ENCODE results near the gene TRIM71. TPM values are rescaled to one million over a fixed set of nuclear protein-coding genes. Genes with fewer than 3 reads are reported as not detected.
A peak's percentile ranks its signal among the peaks of the same experiment; 100 is the strongest.
"Not testable (repeated sequence)": the region's sequence is repeated elsewhere in the genome, so short reads cannot be mapped to it uniquely, and the experiment has no call there.

Gene TRIM71
- total and polyA plus RNA-seq, 8 donors, result under 0.01 to 2.8 (median 0.12) TPM; not detected in 3

DNA sequence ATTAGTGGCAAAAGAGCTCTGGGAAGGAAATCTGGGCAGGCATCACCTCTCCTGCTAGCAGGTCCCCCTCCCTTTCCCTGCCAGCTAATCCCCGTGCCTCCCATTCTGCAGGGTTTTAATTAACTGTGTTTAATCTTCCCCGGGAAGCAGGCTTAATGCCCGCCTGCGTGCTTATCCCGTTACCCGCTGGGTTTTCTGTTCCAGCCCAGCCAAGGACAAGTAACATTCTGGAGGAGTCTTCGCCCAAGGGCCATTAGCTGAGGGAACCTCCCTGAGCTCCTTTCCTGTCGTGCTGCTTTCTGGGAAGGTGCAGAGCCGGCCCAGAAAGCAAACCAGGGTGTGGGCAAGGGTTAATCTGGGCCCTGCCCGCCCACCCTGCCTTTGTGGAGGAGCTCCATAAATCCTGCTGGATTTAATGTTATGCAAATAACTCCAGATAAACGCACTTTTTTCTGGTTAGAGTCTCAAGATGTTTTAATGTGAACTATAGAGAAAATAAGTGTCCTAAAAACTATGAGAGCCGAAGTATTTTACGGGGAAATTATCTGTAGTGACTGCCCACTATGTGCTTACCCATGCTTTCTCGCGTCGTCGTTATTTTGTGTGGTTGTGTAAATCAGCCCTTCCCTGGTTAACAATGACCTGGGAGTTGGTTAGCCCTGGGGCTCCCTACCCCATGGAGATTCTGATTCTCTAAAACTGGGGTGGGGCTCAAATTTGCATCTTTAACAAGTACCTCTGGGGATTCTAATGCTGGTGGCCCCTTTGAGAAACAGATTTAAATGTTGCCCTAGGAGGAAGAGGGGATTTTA, 25.9 kb downstream of the TRIM71 start:
- no peak overlapping the region for H3K27ac ChIP-seq
- DNase-seq, result no peak
- intact Hi-C loops (cut with DNase I; ENCODE audit: low total_unique reads), result no loop called here
- TF ChIP-seq POLR2A (IDR thresholded peaks at IDR 0.05), result no peak
- no peak for TF ChIP-seq POLR2AphosphoS5 (IDR thresholded peaks at IDR 0.05)
- no peak for TF ChIP-seq EP300 (IDR thresholded peaks at IDR 0.05)
- TF ChIP-seq, protein P1, sequence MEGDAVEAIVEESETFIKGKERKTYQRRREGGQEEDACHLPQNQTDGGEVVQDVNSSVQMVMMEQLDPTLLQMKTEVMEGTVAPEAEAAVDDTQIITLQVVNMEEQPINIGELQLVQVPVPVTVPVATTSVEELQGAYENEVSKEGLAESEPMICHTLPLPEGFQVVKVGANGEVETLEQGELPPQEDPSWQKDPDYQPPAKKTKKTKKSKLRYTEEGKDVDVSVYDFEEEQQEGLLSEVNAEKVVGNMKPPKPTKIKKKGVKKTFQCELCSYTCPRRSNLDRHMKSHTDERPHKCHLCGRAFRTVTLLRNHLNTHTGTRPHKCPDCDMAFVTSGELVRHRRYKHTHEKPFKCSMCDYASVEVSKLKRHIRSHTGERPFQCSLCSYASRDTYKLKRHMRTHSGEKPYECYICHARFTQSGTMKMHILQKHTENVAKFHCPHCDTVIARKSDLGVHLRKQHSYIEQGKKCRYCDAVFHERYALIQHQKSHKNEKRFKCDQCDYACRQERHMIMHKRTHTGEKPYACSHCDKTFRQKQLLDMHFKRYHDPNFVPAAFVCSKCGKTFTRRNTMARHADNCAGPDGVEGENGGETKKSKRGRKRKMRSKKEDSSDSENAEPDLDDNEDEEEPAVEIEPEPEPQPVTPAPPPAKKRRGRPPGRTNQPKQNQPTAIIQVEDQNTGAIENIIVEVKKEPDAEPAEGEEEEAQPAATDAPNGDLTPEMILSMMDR (IDR thresholded peaks at IDR 0.05), result no peak
- no peak overlapping the region for H3K4me3 ChIP-seq
- no peaks in the 10 kb centered on the region for H3K9me3 ChIP-seq
- WGBS, 5 donors, result 75 to 88% (median 77%) methylated on average over 17 of the region's 17 CpGs
- H3K4me1 ChIP-seq, result peaks cover 0 to 28% (median 4%) of the 10 kb centered on the region in 4 donors
- H3K27me3 ChIP-seq, result no peaks in the 10 kb centered on the region
- H3K36me3 ChIP-seq, result no peaks in the 10 kb centered on the region

DNA sequence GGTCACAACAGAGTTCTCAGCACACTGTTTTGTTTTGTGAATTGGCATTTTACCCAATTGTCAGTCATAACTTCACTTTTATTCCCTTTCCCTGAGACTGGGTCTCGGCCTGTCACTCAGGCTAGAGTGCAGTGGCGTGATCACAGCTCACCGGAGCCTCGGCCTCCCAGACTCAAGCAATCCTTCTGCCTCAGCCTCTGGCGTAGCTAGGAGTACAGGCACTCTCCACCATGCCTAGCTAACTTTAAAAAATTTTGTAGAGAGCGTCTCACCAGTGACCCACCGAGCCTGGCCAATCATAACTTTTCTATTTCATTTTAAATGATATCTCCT, 26.5 kb downstream of the TRIM71 start:
- WGBS, 5 donors, result 89 to 97% (median 93%) methylated on average over 7 of the region's 7 CpGs
- Histone ChIP-seq H3K9me3 (no peaks in the 10 kb centered on the region), H3K36me3 (no peaks in the 10 kb centered on the region), H3K4me1 (peaks cover 0 to 28% (median 4%) of the 10 kb centered on the region in 4 donors), H3K27me3 (no peaks in the 10 kb centered on the region), H3K27ac (no peak overlapping the region), H3K4me3 (no peak overlapping the region)
- intact Hi-C loops (cut with DNase I; ENCODE audit: low total_unique reads), result no loop called here
- no peak for TF ChIP-seq EP300 (IDR thresholded peaks at IDR 0.05)
- TF ChIP-seq POLR2AphosphoS5 (IDR thresholded peaks at IDR 0.05), result no peak
- no peak for TF ChIP-seq POLR2A (IDR thresholded peaks at IDR 0.05)
- TF ChIP-seq, protein P1 (IDR thresholded peaks at IDR 0.05), result no peak
- no peak for DNase-seq

DNA sequence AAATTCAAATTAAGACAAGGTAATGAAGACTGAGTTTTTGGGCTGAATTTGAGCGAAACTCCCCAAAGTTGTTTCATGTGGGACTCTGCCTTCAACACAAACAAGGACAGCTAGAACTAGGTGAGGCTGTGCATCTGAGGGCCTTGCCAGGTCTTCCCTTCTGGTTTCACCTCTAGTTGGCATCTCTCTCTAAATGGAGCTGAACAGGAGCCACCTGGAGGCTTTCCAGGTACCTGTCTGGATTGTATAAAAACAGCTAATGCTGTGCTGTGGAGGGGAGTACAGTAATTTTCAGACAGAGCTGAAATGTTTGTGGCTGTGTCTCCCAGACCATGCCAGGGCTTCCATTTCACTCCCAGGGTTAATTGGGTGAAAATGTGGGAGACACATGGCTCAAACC, 27.1 kb downstream of the TRIM71 start:
- peak in 1 of 2 donors; percentile 60 for DNase-seq
- WGBS, 5 donors, result 91 to 100% (median 97%) methylated on average over 1 of the region's 1 CpG
- H3K27me3 ChIP-seq, result no peaks in the 10 kb centered on the region
- TF ChIP-seq POLR2A (IDR thresholded peaks at IDR 0.05), result no peak
- H3K4me3 ChIP-seq, result no peak overlapping the region
- no peak overlapping the region for H3K27ac ChIP-seq
- H3K9me3 ChIP-seq, result no peaks in the 10 kb centered on the region
- intact Hi-C loops (cut with DNase I; ENCODE audit: low total_unique reads), result no loop called here
- H3K36me3 ChIP-seq, result no peaks in the 10 kb centered on the region
- peaks cover 0 to 27% (median 4%) of the 10 kb centered on the region in 4 donors for H3K4me1 ChIP-seq

DNA sequence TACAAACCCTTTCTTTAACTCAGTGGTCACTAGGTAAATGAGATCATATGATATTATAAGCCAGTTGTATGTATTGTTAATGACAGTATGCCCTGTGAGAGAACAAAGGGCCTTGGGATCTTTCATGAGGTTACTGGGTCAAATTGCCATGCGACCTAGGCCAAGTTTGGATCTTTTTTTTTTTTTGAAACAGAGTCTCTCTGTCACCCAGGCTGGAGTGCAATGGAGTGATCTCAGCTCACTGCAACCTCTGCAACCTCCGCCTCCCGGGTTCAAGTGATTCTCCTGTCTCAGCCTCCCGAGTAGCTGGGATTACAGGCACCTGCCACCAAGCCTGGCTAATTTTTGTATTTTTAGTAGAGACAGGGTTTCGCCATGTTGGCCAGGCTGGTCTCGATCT, 27.7 kb downstream of the TRIM71 start:
- H3K4me3 ChIP-seq; H3K27me3 ChIP-seq; H3K36me3 ChIP-seq; H3K9me3 ChIP-seq; DNase-seq; H3K27ac ChIP-seq; intact Hi-C loops (cut with DNase I; ENCODE audit: low total_unique reads): not testable (repeated sequence)
- 90 to 96% (median 94%) methylated on average over 6 of the region's 6 CpGs for WGBS, 5 donors
- H3K4me1 ChIP-seq, result peaks cover 0 to 22% (median 1%) of the 10 kb centered on the region in 4 donors

DNA sequence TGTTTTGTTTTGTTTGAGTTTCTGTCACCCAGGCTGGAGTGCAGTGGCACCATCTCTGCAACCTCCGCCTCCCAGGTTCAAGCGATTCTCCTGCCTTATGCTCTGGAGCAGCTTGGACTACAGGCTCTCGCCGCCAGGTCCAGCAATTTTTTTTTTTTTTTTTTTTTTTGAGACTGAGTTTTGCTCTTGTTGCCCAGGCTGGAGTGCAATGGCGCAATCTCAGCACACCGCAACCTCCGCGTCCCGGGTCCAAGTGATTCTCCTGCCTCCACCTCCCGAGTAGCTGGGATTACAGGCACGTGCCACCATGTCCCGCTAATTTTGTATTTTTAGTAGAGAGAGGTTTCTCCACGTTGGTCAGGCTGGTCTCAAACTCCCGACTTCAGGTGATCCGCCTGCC, 29.2 kb downstream of the TRIM71 start:
- peaks cover 0 to 11% (median 0%) of the 10 kb centered on the region in 4 donors for H3K4me1 ChIP-seq
- H3K36me3 ChIP-seq; intact Hi-C loops (cut with DNase I; ENCODE audit: low total_unique reads); H3K9me3 ChIP-seq; H3K27me3 ChIP-seq; H3K27ac ChIP-seq; DNase-seq; H3K4me3 ChIP-seq: not testable (repeated sequence)
- 92 to 96% (median 93%) methylated on average over 15 of the region's 15 CpGs for WGBS, 5 donors

DNA sequence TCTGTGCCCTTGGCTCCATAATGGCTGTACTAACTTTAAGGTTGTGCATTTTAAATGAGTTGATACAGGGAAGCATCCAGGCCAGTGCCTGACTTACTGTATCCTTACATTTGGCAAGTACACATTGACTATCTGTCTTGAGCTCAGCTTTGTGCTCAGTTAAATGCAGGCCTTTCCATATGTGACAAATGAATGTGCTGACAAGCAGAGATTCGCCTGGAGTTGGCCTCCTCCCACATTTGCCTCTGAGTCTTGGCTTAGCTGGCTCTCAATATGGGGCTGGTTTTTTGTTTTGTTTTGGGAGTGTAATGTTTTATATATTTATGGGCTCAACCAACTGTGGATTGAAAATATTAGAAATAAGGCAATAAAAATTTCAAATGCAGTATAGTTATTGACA, 29.7 kb downstream of the TRIM71 start:
- no peaks in the 10 kb centered on the region for H3K36me3 ChIP-seq
- no peak overlapping the region for H3K27ac ChIP-seq
- intact Hi-C loops (cut with DNase I; ENCODE audit: low total_unique reads), result no loop called here
- no peak for DNase-seq
- H3K4me1 ChIP-seq, result peaks cover 0 to 7% (median 0%) of the 10 kb centered on the region in 4 donors
- H3K4me3 ChIP-seq, result no peak overlapping the region
- H3K27me3 ChIP-seq, result no peaks in the 10 kb centered on the region
- 58 to 82% (median 79%) methylated on average over 1 of the region's 1 CpG for WGBS, 5 donors
- H3K9me3 ChIP-seq, result no peaks in the 10 kb centered on the region
- TF ChIP-seq POLR2AphosphoS5 (IDR thresholded peaks at IDR 0.05) (no peak), POLR2A (IDR thresholded peaks at IDR 0.05) (no peak), EP300 (IDR thresholded peaks at IDR 0.05) (no peak)
